K562 (cell line): Measurements from ENCODE around the gene ENDOD1. TPM values are rescaled to one million over a fixed set of nuclear protein-coding genes. Genes with fewer than 3 reads are reported as not detected.

ENCODE experiments used
- ATAC-seq: fragments of 200-7000 bp; cut with Tn5 transposase; 3 replicates; pipeline ENCODE4 v1.9.1; 2020; ENCODE audit warnings: moderate library complexity
- BruUV-seq: library from RNA; stranded (reverse); fragments of 400-500 nt; replicated peaks from 2 replicates; lab custom pipeline; 2021; lab: Mats Ljungman, UMichigan
- CTCF ChIA-PET: fragments of 300-600 bp; formaldehyde crosslinking; extraction: SDS; loops from one replicate; lab custom pipeline; 2021; ENCODE audit warnings: low intra/inter-chr PET ratio; lab: Yijun Ruan, JAX
- POLR2A ChIA-PET: fragments of 300-600, 350-650 bp; sonication (Branson Sonifier 250); formaldehyde crosslinking; extraction: SDS; loops from one replicate; lab custom pipeline; 2021; ENCODE audit warnings: antibody characterized with exemption, inconsistent platforms; lab: Yijun Ruan, JAX
- DNase-seq, 4 experiments: peaks; one replicate each; pipeline versions ENCODE4 v3.0.0 to v3.0.0-alpha.2; 2011 to 2018; ENCODE audit warnings: low spot score in 3 of 4, mixed read lengths in 3 of 4; ENCODE audit errors: extremely low read depth in 1 of 4
- FAIRE-seq: peaks from 2 replicates; lab custom pipeline; 2011; peaks lifted over from hg19 to GRCh38; lab: Jason Lieb, UNC
- H2AFZ ChIP-seq: 2 replicates; pipeline ENCODE4 v1.6.0; 2011; ENCODE audit warnings: low read depth, low read length, control low read depth, inconsistent platforms
- H3K27ac ChIP-seq: fragments of 200-600 bp; 3 replicates; pipeline ENCODE4 v1.8.0; 2011; ENCODE audit warnings: low read depth, mild to moderate bottlenecking, control low read depth, inconsistent platforms, low read length, moderate library complexity, mixed read lengths; ENCODE audit errors: extremely low read depth
- H3K27me3 ChIP-seq, 2 experiments: fragments of 300-600 bp in 1 of 2; 2 replicates in 1 of 2; 3 replicates in 1 of 2; pipeline versions ENCODE4 v1.6.0 to v1.8.0; 2011; ENCODE audit warnings: inconsistent platforms in 2 of 2, low read length in 2 of 2, mild to moderate bottlenecking in 1 of 2, mixed read lengths in 1 of 2, moderate library complexity in 1 of 2; ENCODE audit not compliant: control insufficient read depth in 2 of 2, insufficient read depth in 2 of 2
- H3K36me3 ChIP-seq: fragments of 300-600 bp; 3 replicates; pipeline ENCODE4 v1.8.0; 2011; ENCODE audit warnings: mild to moderate bottlenecking, low read length, inconsistent platforms; ENCODE audit not compliant: control insufficient read depth, insufficient read depth
- H3K4me1 ChIP-seq, 2 experiments: fragments of 200-600 bp in 1 of 2; replicated peaks in 1 of 2; 2 replicates in 1 of 2; 3 replicates in 1 of 2; pipeline versions ENCODE4 v1.5.1 to v1.8.0; 2011; ENCODE audit warnings: inconsistent platforms in 2 of 2, low read length in 2 of 2, mild to moderate bottlenecking in 1 of 2, mixed read lengths in 1 of 2, moderate library complexity in 1 of 2; ENCODE audit not compliant: control insufficient read depth in 2 of 2, insufficient read depth in 2 of 2
- H3K4me2 ChIP-seq: 2 replicates; pipeline ENCODE4 v1.6.1; 2011; ENCODE audit warnings: low read length, control low read depth, inconsistent platforms, mixed read lengths; ENCODE audit not compliant: insufficient read depth
- H3K4me3 ChIP-seq: fragments of 200-600 bp; sonication (generic), shearing (Covaris generic); 2 replicates; pipeline ENCODE4 v1.5.1; 2016; ENCODE audit warnings: control low read depth, inconsistent platforms
- H3K79me2 ChIP-seq: fragments of 200-600 bp; 3 replicates; pipeline ENCODE4 v1.8.0; 2011; ENCODE audit warnings: low read length, inconsistent platforms; ENCODE audit not compliant: control insufficient read depth, insufficient read depth
- H3K9ac ChIP-seq, 2 experiments: 2 replicates each; pipeline versions ENCODE4 v1.6.0 to v1.6.1; 2011; ENCODE audit warnings: low read depth in 2 of 2, low read length in 2 of 2, control low read depth in 1 of 2, inconsistent platforms in 1 of 2, mild to moderate bottlenecking in 1 of 2, mixed read lengths in 1 of 2; ENCODE audit not compliant: insufficient read depth in 1 of 2
- H3K9me1 ChIP-seq: one replicate; pipeline ENCODE4 v1.6.0; 2011; ENCODE audit warnings: inconsistent platforms, mild to moderate bottlenecking, low read length, moderate library complexity; ENCODE audit not compliant: control insufficient read depth, insufficient read depth
- H3K9me3 ChIP-seq: replicated peaks from 2 replicates; pipeline ENCODE4 v1.5.1; 2011; ENCODE audit warnings: low read depth, low read length, inconsistent platforms; ENCODE audit not compliant: control insufficient read depth, insufficient read depth
- H4K20me1 ChIP-seq: replicated peaks from 2 replicates; pipeline ENCODE4 v1.6.1; 2011; ENCODE audit warnings: low read length, inconsistent platforms, mixed read lengths; ENCODE audit not compliant: control insufficient read depth, insufficient read depth
- BACH1 ChIP-seq: fragments of 200-800 bp; sonication (Bioruptor generic); IDR thresholded peaks from 2 replicates; pipeline ENCODE4 v1.6.1; 2016; ENCODE audit warnings: missing genetic modification characterization, missing compliant biosample characterization
- BRCA1 ChIP-seq, 2 experiments: fragments of 450-650 bp in 1 of 2; sonication (generic) in 1 of 2; formaldehyde crosslinking in 1 of 2; IDR thresholded peaks; 2 replicates each; pipeline versions ENCODE4 v1.5.0 to v1.6.1; 2017 to 2020; ENCODE audit warnings: mild to moderate bottlenecking in 1 of 2, missing genetic modification reagents in 1 of 2
- CBX8 ChIP-seq: fragments of 200-600 bp; sonication (generic); IDR thresholded peaks from 2 replicates; pipeline ENCODE4 v1.6.1; 2012; ENCODE audit warnings: borderline replicate concordance, mixed run types, low read depth, mild to moderate bottlenecking, moderate library complexity, mixed read lengths, low read length, control low read depth, inconsistent platforms; ENCODE audit not compliant: poor library complexity, severe bottlenecking; ENCODE audit errors: extremely low read depth
- E4F1 ChIP-seq: fragments of 250-450 bp; sonication (Bioruptor Pico); IDR thresholded peaks from 2 replicates; pipeline ENCODE4 v1.5.0; 2021; ENCODE audit warnings: mild to moderate bottlenecking, borderline replicate concordance
- KDM1A ChIP-seq, 2 experiments: fragments of 450-650 bp; IDR thresholded peaks; 2 replicates each; pipeline ENCODE4 v1.6.1; 2016; ENCODE audit warnings: mild to moderate bottlenecking in 2 of 2
- LEF1 ChIP-seq: fragments of 450-650 bp; IDR thresholded peaks from 2 replicates; pipeline ENCODE4 v1.6.1; 2016; ENCODE audit warnings: mild to moderate bottlenecking
- RBFOX2 ChIP-seq: fragments of 200-400 bp; formaldehyde crosslinking; IDR thresholded peaks from 2 replicates; pipeline ENCODE4 v1.6.1; 2017; ENCODE audit warnings: low read depth, mild to moderate bottlenecking, low read length, moderate library complexity
- ZNF445 ChIP-seq: fragments of 250-450 bp; sonication (Bioruptor Pico); IDR thresholded peaks from 2 replicates; pipeline ENCODE4 v1.4.0; 2020; ENCODE audit warnings: low read depth, mild to moderate bottlenecking, moderate library complexity
- WGBS: fragments of 100-300 bp; shearing (Covaris generic); methylation state at CpG from one replicate; pipeline ENCODE4 v1.1.6; 2016; ENCODE audit warnings: low coverage, mixed read lengths; ENCODE audit not compliant: insufficient coverage; ENCODE audit errors: missing lambda C conversion rate; 5-methylcytosine and 5-hydroxymethylcytosine counted together
- in situ Hi-C: fragments of 300-500 bp; cut with MboI; formaldehyde crosslinking; loops from 4 replicates; pipeline ENCODE4 v1.15.0; 2018; ENCODE audit warnings: inconsistent platforms, mixed read lengths
- intact Hi-C: fragments of 100-400 bp; cut with micrococcal nuclease; formaldehyde crosslinking; loops from 2 replicates; pipeline ENCODE4 v1.14.2; 2022
- polyA plus RNA-seq, 8 experiments: library from polyadenylated mRNA; depleted of rRNA in 4 of 8; stranded (reverse) in 5 of 8; unstranded in 3 of 8; fragments of >200 nt; fragmentation: Nextera tagmentation in 2 of 8; fragmentation: Illumina TruSeq in 1 of 8; extraction: Ambion mirVana in 2 of 8; extraction: Trizol in 1 of 8; gene quantifications; 2 replicates each; pipeline versions ENCODE4 v1.2.1 to v1.2.3, GENCODE V29; 2011 to 2014; ENCODE audit warnings: inconsistent platforms in 1 of 8, missing spikeins in 1 of 8
- total RNA-seq, 7 experiments: library from RNA; depleted of rRNA in 6 of 7; stranded (reverse); fragments of >200 nt in 6 of 7; fragmentation: Illumina TruSeq in 2 of 7; extraction: Trizol in 2 of 7; gene quantifications; 2 replicates each; pipeline versions ENCODE4 v1.2.1 to v1.2.3, GENCODE V29; 2011 to 2021; ENCODE audit warnings: low replicate concordance in 1 of 7

The ENDOD1 gene
- total and polyA plus RNA-seq, 9 of the 15 experiments (the other 6 are each of a cell fraction or from before 2014, with no cell fraction given), result 4.2 to 11.8 (median 9.3) TPM

GRCh38 chr11:95057959-95058358 is 31.7 kb upstream of the ENDOD1 start:
- BruUV-seq, result no TSS peak

More at GRCh38 chr11:95057959-95058358, 31.7 kb upstream of the ENDOD1 start:
- no peak overlapping the region for H3K9ac ChIP-seq
- POLR2A ChIA-PET, result interaction anchor here (1.4 to 1.6 kb wide), 2 partner anchors 9 to 11 kb away, joined by 4 to 7 read pairs; partner anchors contain the start of gene SRSF8
- TF ChIP-seq CBX8 (no peak), BRCA1 (IDR thresholded peaks at IDR 0.05) (no peak), BRCA1 (CRISPR knock-in tag; IDR thresholded peaks at IDR 0.05) (no peak), RBFOX2 (no peak), ZNF445 (CRISPR knock-in tag) (no peak), KDM1A (IDR thresholded peaks at IDR 0.05) (no peak), LEF1 (no peak), BACH1 (tag) (no peak), E4F1 (CRISPR knock-in tag) (no peak)
- DNase-seq (no peak), ATAC-seq (no peak), FAIRE-seq (no peak)
- no peaks in the 10 kb centered on the region for H3K9me3 ChIP-seq
- in situ Hi-C loops, result no loop called here
- CTCF ChIA-PET, result interaction anchor here (0.6 kb wide), 1 partner anchor 40 kb away, joined by 3 read pairs; no protein-coding TSS in a partner anchor
- no peaks in the 10 kb centered on the region for H3K36me3 ChIP-seq
- 10% methylated on average over 8 of the region's 8 CpGs for WGBS
- no peak overlapping the region for H3K4me3 ChIP-seq
- H3K79me2 ChIP-seq, result no peaks in the 10 kb centered on the region
- H3K4me2 ChIP-seq, result no peak overlapping the region
- no peaks in the 10 kb centered on the region for H4K20me1 ChIP-seq
- no peaks in the 10 kb centered on the region for H3K4me1 ChIP-seq
- H2AFZ ChIP-seq, result no peak overlapping the region
- H3K9me1 ChIP-seq, result no peaks in the 10 kb centered on the region
- peaks cover 0 to 18% of the 10 kb centered on the region in 2 experiments; a peak in 2 of 5 replicates for H3K27me3 ChIP-seq
- H3K27ac ChIP-seq, result no peak overlapping the region
- intact Hi-C loops, result no loop called here
